Upper lobe of left lung (tissue), 6 donors: ENCODE results near the gene IRF6. TPM values are rescaled to one million over a fixed set of nuclear protein-coding genes. Genes with fewer than 3 reads are reported as not detected.
A peak's percentile ranks its signal among the peaks of the same experiment; 100 is the strongest.

Experiments
- ATAC-seq, 2 donors: fragments of 200-7000 bp; cut with Tn5 transposase; one replicate each; pipeline ENCODE4 v1.9.1; 2022; ENCODE audit warnings: mild to moderate bottlenecking in 2 of 2, moderate library complexity in 2 of 2; ENCODE audit not compliant: low FRiP score in 2 of 2
- DNase-seq, 2 donors: peaks; one replicate each; pipeline ENCODE4 v3.0.0-alpha.2; 2019 to 2020
- H3K27ac ChIP-seq, 4 donors: fragments of 200-600 bp; sonication (generic); one replicate each; pipeline ENCODE4 v1.5.1; 2016 to 2019
- H3K27me3 ChIP-seq, 4 donors: fragments of 200-600 bp; sonication (generic); one replicate each; pipeline ENCODE4 v1.5.1; 2017 to 2019
- H3K36me3 ChIP-seq, 4 donors: fragments of 200-600 bp; sonication (generic); one replicate each; pipeline ENCODE4 v1.5.1; 2016 to 2019
- H3K4me1 ChIP-seq, 4 donors: fragments of 200-600 bp; sonication (generic); one replicate each; pipeline ENCODE4 v1.5.1; 2018 to 2019
- H3K4me3 ChIP-seq, 4 donors: fragments of 200-600 bp; sonication (generic); one replicate each; pipeline ENCODE4 v1.5.1; 2017 to 2019; ENCODE audit warnings: mild to moderate bottlenecking in 2 of 4, moderate library complexity in 1 of 4
- H3K9me3 ChIP-seq, 4 donors: fragments of 200-600 bp; sonication (generic); one replicate each; pipeline ENCODE4 v1.5.1; 2018 to 2019
- CTCF ChIP-seq, 6 experiments: fragments of 450-650 bp in 4 of 6; fragments of 200-600 bp in 2 of 6; sonication (generic) in 2 of 6; IDR thresholded peaks; one replicate each; pipeline ENCODE4 v1.5.1; 2016 to 2019; ENCODE audit warnings: antibody characterized with exemption in 6 of 6
- EP300 ChIP-seq, 4 donors: sonication (generic); formaldehyde crosslinking; IDR thresholded peaks; one replicate each; pipeline ENCODE4 v1.5.1; 2017; ENCODE audit warnings: antibody characterized with exemption in 4 of 4, control low read depth in 2 of 4
- POLR2A ChIP-seq, 4 donors: fragments of 450-650 bp; IDR thresholded peaks; one replicate each; pipeline ENCODE4 v1.5.1; 2016 to 2017; ENCODE audit warnings: antibody characterized with exemption in 4 of 4, mild to moderate bottlenecking in 2 of 4
- POLR2AphosphoS5 ChIP-seq, 2 donors: sonication (generic); formaldehyde crosslinking; IDR thresholded peaks; one replicate each; pipeline ENCODE4 v1.5.1; 2017; ENCODE audit warnings: antibody characterized with exemption in 2 of 2
- WGBS, 2 donors: methylation state at CpG; one replicate each; pipeline ENCODE4 v1.1.5; 2017 to 2018; 5-methylcytosine and 5-hydroxymethylcytosine counted together
- total RNA-seq, 6 donors: library from RNA; depleted of rRNA in 4 of 6; stranded (reverse); fragments of >200 nt in 4 of 6; gene quantifications; one replicate each; pipeline versions ENCODE4 v1.1.0 to v1.2.1, GENCODE V29; 2016 to 2021
- donor health status: DM: no; HTN: no; CAD: no; lungs with moderate emphysema.
- donor health status: DM: no; HTN: yes; CAD: no; lungs with severe emphysema.

The IRF6 gene
- total RNA-seq, 6 donors from 2014 or later, result 11.5 to 36.3 (median 20.0) TPM

- Histone ChIP-seq H3K4me3 (no peak overlapping the region), H3K4me1 (peaks cover 0 to 2% (median 0%) of the 10 kb centered on the region in 4 donors), H3K27ac (no peak overlapping the region), H3K36me3 (no peaks in the 10 kb centered on the region), H3K27me3 (no peaks in the 10 kb centered on the region), H3K9me3 (no peaks in the 10 kb centered on the region)
- no peak for TF ChIP-seq EP300 (IDR thresholded peaks at IDR 0.05)
- TF ChIP-seq POLR2AphosphoS5 (IDR thresholded peaks at IDR 0.05), result no peak
- 93 to 100% methylated on average over 1 of the region's 1 CpG for WGBS, 2 donors
- DNase-seq, result no peak
- no peak for ATAC-seq
Observed at GRCh38 chr1:209817691-209818090, 11.7 kb upstream of the IRF6 start.

- TF ChIP-seq EP300 (IDR thresholded peaks at IDR 0.05), result no peak
- TF ChIP-seq CTCF (IDR thresholded peaks at IDR 0.05), result no peak
- no peak for TF ChIP-seq POLR2AphosphoS5 (IDR thresholded peaks at IDR 0.05)
- TF ChIP-seq POLR2A (IDR thresholded peaks at IDR 0.05), result no peak
- Histone ChIP-seq H3K4me3 (no peak overlapping the region), H3K9me3 (no peaks in the 10 kb centered on the region), H3K27me3 (no peaks in the 10 kb centered on the region), H3K27ac (no peak overlapping the region), H3K36me3 (no peaks in the 10 kb centered on the region), H3K4me1 (no peaks in the 10 kb centered on the region)
- WGBS, 2 donors, result 74 to 75% methylated on average over 3 of the region's 3 CpGs
- no peak for ATAC-seq
- no peak for DNase-seq
Observed at GRCh38 chr1:209816923-209817322, 11.0 kb upstream of the IRF6 start.

- no peak overlapping the region for H3K4me3 ChIP-seq
- no peaks in the 10 kb centered on the region for H3K9me3 ChIP-seq
- WGBS, 2 donors, result 73 to 81% methylated on average over 6 of the region's 6 CpGs
- no peak for TF ChIP-seq POLR2A (IDR thresholded peaks at IDR 0.05)
- no peak for TF ChIP-seq EP300 (IDR thresholded peaks at IDR 0.05)
- TF ChIP-seq POLR2AphosphoS5 (IDR thresholded peaks at IDR 0.05), result no peak
- no peak for TF ChIP-seq CTCF (IDR thresholded peaks at IDR 0.05)
- DNase-seq (no peak), ATAC-seq (peak in 1 of 2 donors; percentile 38)
- H3K36me3 ChIP-seq, result no peaks in the 10 kb centered on the region
- H3K27me3 ChIP-seq, result no peaks in the 10 kb centered on the region
- H3K27ac ChIP-seq, result no peak overlapping the region
- H3K4me1 ChIP-seq, result no peaks in the 10 kb centered on the region
Observed at GRCh38 chr1:209815931-209816341, 10.0 kb upstream of the IRF6 start.

- no peaks in the 10 kb centered on the region for H3K4me1 ChIP-seq
- no peaks in the 10 kb centered on the region for H3K9me3 ChIP-seq
- DNase-seq, result no peak
- no peak overlapping the region for H3K27ac ChIP-seq
- TF ChIP-seq EP300 (IDR thresholded peaks at IDR 0.05) (no peak), POLR2A (IDR thresholded peaks at IDR 0.05) (no peak), POLR2AphosphoS5 (IDR thresholded peaks at IDR 0.05) (no peak), CTCF (IDR thresholded peaks at IDR 0.05) (no peak)
- ATAC-seq, result no peak
- H3K4me3 ChIP-seq, result no peak overlapping the region
- no peaks in the 10 kb centered on the region for H3K36me3 ChIP-seq
- whole genome bisulfite sequencing, 2 donors, result 72 to 76% methylated on average over 3 of the region's 3 CpGs
- no peaks in the 10 kb centered on the region for H3K27me3 ChIP-seq
Observed at GRCh38 chr1:209815490-209815889, 9.5 kb upstream of the IRF6 start.

GRCh38 chr1:209813902-209814301 lies 8.0 kb upstream of the IRF6 start:
- Histone ChIP-seq H3K27me3 (no peaks in the 10 kb centered on the region), H3K36me3 (no peaks in the 10 kb centered on the region), H3K4me3 (no peak overlapping the region), H3K9me3 (no peaks in the 10 kb centered on the region), H3K4me1 (no peaks in the 10 kb centered on the region), H3K27ac (no peak overlapping the region)
- no peak for TF ChIP-seq CTCF (IDR thresholded peaks at IDR 0.05)
- TF ChIP-seq EP300 (IDR thresholded peaks at IDR 0.05), result no peak
- TF ChIP-seq POLR2AphosphoS5 (IDR thresholded peaks at IDR 0.05), result no peak
- TF ChIP-seq POLR2A (IDR thresholded peaks at IDR 0.05), result no peak
- no peak for ATAC-seq
- whole genome bisulfite sequencing, 2 donors, result 83% methylated on average over 4 of the region's 4 CpGs
- no peak for DNase-seq
